ENCODE data around the gene USP44.

GRCh38 chr12:95474660-95474958, 76.7 kb downstream of the USP44 start:
- TF ChIP-seq ARNTL (CRISPR knock-in tag; IDR thresholded peaks at IDR 0.05; ENCODE audit: borderline replicate concordance, low read depth) (no peak), ISL1 (CRISPR knock-in tag; IDR thresholded peaks at IDR 0.05) (no peak), BACH2 (CRISPR knock-in tag; IDR thresholded peaks at IDR 0.05; ENCODE audit: borderline replicate concordance) (no peak), PATZ1 (CRISPR knock-in tag; IDR thresholded peaks at IDR 0.05; ENCODE audit: borderline replicate concordance) (no peak), RARB (CRISPR knock-in tag; IDR thresholded peaks at IDR 0.05) (no peak), ZFP30 (CRISPR knock-in tag; IDR thresholded peaks at IDR 0.05) (no peak), ZNF565 (CRISPR knock-in tag; conservative IDR thresholded peaks at IDR 0.05; ENCODE audit: low read depth) (no peak), CSDC2 (CRISPR knock-in tag; IDR thresholded peaks at IDR 0.05) (no peak), SNAI2 (CRISPR knock-in tag; IDR thresholded peaks at IDR 0.05) (no peak), GLIS3 (CRISPR knock-in tag; IDR thresholded peaks at IDR 0.05) (no peak), TCF4 (CRISPR knock-in tag; IDR thresholded peaks at IDR 0.05; ENCODE audit: borderline replicate concordance) (no peak), ZFP3 (CRISPR knock-in tag; IDR thresholded peaks at IDR 0.05) (no peak), ZNF8 (CRISPR knock-in tag; IDR thresholded peaks at IDR 0.05) (no peak), TOX (CRISPR knock-in tag; IDR thresholded peaks at IDR 0.05; ENCODE audit: borderline replicate concordance) (no peak)

All from SK-N-SH treated with all-trans-retinoic acid at 6 μM for 48 hours (cell line).